NCI-H2196 treated with DMSO at 0.1 percent for 48 hours (cell line): ENCODE measurements around the gene JOSD1.
A peak's percentile ranks its signal among the peaks of the same experiment; 100 is the strongest.

Experiments used
- DNase-seq: peaks from one replicate; lab custom pipeline; 2025; ENCODE audit not compliant: unreplicated experiment; lab: John Stamatoyannopoulos, UW

JOSD1 gene

GRCh38 chr22:38700789-38701628 lies at the start of gene JOSD1:
Gene JOSD1, minus strand, starts transcription at chr22:38700943. Its CDS starts 956 bp downstream, at chr22:38699987.
- peak; percentile 60 for DNase-seq

GRCh38 chr22:38750104-38750503 lies 49.4 kb upstream of the JOSD1 start:
- no peak for DNase-seq

- DNase-seq = no peak
These were observed 47.9 kb upstream of the JOSD1 start for GRCh38 chr22:38748487-38749136.

GRCh38 chr22:38745676-38746460 lies 45.1 kb upstream of the JOSD1 start:
- peak; percentile 26 for DNase-seq

GRCh38 chr22:38744981-38745380 lies 44.2 kb upstream of the JOSD1 start:
- no peak for DNase-seq

- no peak for DNase-seq
These were observed 41.6 kb upstream of the JOSD1 start for GRCh38 chr22:38742176-38742942.

- no peak for DNase-seq
These were observed 40.8 kb upstream of the JOSD1 start for GRCh38 chr22:38741576-38741975.

GRCh38 chr22:38741166-38741565 lies 40.4 kb upstream of the JOSD1 start:
- DNase-seq = no peak

- DNase-seq = no peak
These were observed 40.0 kb upstream of the JOSD1 start for GRCh38 chr22:38740754-38741153.

GRCh38 chr22:38740116-38740723 lies 39.5 kb upstream of the JOSD1 start:
- DNase-seq = no peak

- DNase-seq = no peak
These were observed 38.7 kb upstream of the JOSD1 start for GRCh38 chr22:38739300-38740055.

- DNase-seq = no peak
These were observed 37.8 kb upstream of the JOSD1 start for GRCh38 chr22:38738475-38739070.

GRCh38 chr22:38737302-38738060 lies 36.7 kb upstream of the JOSD1 start:
- DNase-seq = no peak

- DNase-seq = no peak
These were observed 35.5 kb upstream of the JOSD1 start for GRCh38 chr22:38736257-38736570.

GRCh38 chr22:38735465-38736256 lies 34.9 kb upstream of the JOSD1 start:
- DNase-seq = peak; percentile 5

GRCh38 chr22:38735126-38735464 lies 34.4 kb upstream of the JOSD1 start:
- no peak for DNase-seq

GRCh38 chr22:38734421-38735100 lies 33.8 kb upstream of the JOSD1 start:
- DNase-seq = no peak
